Calu3 (cell line): ENCODE results near the gene NPL. TPM values are rescaled to one million over a fixed set of nuclear protein-coding genes. Genes with fewer than 3 reads are reported as not detected.

Source experiments
- BruUV-seq: library from RNA; stranded (reverse); fragments of 400-500 nt; replicated peaks from 2 replicates; lab custom pipeline; 2021; lab: Mats Ljungman, UMichigan
- CTCF ChIA-PET: fragments of 300-600 bp; sonication (Branson Sonifier 250); formaldehyde crosslinking; loops from one replicate; lab custom pipeline; 2022; ENCODE audit warnings: antibody characterized with exemption; lab: Charles Lee
- DNase-seq: peaks from one replicate; pipeline ENCODE4 v3.0.0; 2022
- H3K27ac Mint-ChIP-seq: one replicate; pipeline ENCODE4 v1.8.0; 2022; ENCODE audit warnings: mixed read lengths; ENCODE audit not compliant: unreplicated experiment
- H3K27me3 Mint-ChIP-seq: one replicate; pipeline ENCODE4 v1.8.0; 2022; ENCODE audit warnings: mixed read lengths; ENCODE audit not compliant: unreplicated experiment
- H3K36me3 Mint-ChIP-seq: one replicate; pipeline ENCODE4 v1.8.0; 2022; ENCODE audit warnings: mild to moderate bottlenecking, moderate library complexity, mixed read lengths; ENCODE audit not compliant: insufficient read depth, unreplicated experiment
- H3K4me1 Mint-ChIP-seq: one replicate; pipeline ENCODE4 v1.8.0; 2022; ENCODE audit warnings: mild to moderate bottlenecking, low read depth, mixed read lengths; ENCODE audit not compliant: unreplicated experiment
- H3K4me3 Mint-ChIP-seq: one replicate; pipeline ENCODE4 v1.8.0; 2022; ENCODE audit warnings: mild to moderate bottlenecking, low read depth, moderate library complexity, mixed read lengths; ENCODE audit not compliant: unreplicated experiment
- H3K9me3 Mint-ChIP-seq: one replicate; pipeline ENCODE4 v1.8.0; 2022; ENCODE audit warnings: low read depth, mixed read lengths; ENCODE audit not compliant: unreplicated experiment
- intact Hi-C: fragments of 100-400 bp; cut with micrococcal nuclease; formaldehyde crosslinking; loops from one replicate; pipeline ENCODE4 v1.10.0; 2022; ENCODE audit not compliant: unreplicated experiment
- total RNA-seq: library from RNA; stranded (reverse); gene quantifications from 2 replicates; pipeline ENCODE4 v1.2.3, GENCODE V29; 2022
- TF ChIP-seq, protein P1 (sequence below): fragments of 200-600 bp; IDR thresholded peaks from one replicate; pipeline ENCODE4 v1.8.0; 2022; ENCODE audit warnings: antibody characterized with exemption; ENCODE audit not compliant: unreplicated experiment

Gene NPL
- total RNA-seq, 1 experiment from 2014 or later, result 5.0 TPM

DNA sequence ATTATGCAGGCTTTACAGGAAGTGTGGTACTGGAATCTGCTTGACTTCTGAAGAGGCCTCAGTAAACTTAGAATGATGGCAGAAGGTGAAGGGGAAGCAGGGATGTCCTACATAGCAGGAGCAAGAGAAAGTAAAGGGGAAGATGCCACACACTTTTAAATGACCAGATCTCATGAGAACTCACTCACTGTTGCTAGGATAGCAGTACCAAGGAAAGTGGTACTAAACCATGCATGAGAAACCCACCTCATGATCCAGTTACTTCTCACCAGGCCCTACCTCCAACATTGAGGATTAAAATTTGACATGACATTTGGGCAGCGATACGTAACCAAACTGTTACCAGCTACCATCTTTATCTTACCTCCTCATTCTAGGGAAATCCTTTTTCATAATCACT, 59.2 kb downstream of the NPL start:
- CTCF ChIA-PET, result no interaction called here
- Mint-ChIP-seq H3K27ac (no peak overlapping the region), H3K27me3 (no peaks in the 10 kb centered on the region), H3K36me3 (peaks cover 100% of the 10 kb centered on the region), H3K4me1 (peaks cover 23% of the 10 kb centered on the region), H3K9me3 (no peaks in the 10 kb centered on the region), H3K4me3 (no peak overlapping the region)
- TSS peak; percentile 0 for BruUV-seq
- intact Hi-C loops, result loop anchor here (10.0 kb wide), 1 partner anchor 196 kb away; no protein-coding TSS in a partner anchor
- no peak for DNase-seq
- TF ChIP-seq, protein P1, sequence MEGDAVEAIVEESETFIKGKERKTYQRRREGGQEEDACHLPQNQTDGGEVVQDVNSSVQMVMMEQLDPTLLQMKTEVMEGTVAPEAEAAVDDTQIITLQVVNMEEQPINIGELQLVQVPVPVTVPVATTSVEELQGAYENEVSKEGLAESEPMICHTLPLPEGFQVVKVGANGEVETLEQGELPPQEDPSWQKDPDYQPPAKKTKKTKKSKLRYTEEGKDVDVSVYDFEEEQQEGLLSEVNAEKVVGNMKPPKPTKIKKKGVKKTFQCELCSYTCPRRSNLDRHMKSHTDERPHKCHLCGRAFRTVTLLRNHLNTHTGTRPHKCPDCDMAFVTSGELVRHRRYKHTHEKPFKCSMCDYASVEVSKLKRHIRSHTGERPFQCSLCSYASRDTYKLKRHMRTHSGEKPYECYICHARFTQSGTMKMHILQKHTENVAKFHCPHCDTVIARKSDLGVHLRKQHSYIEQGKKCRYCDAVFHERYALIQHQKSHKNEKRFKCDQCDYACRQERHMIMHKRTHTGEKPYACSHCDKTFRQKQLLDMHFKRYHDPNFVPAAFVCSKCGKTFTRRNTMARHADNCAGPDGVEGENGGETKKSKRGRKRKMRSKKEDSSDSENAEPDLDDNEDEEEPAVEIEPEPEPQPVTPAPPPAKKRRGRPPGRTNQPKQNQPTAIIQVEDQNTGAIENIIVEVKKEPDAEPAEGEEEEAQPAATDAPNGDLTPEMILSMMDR, result no peak

GRCh38 chr1:182850319-182850718, 60.7 kb downstream of the NPL start:
- peaks cover 23% of the 10 kb centered on the region for H3K4me1 Mint-ChIP-seq
- no peak overlapping the region for H3K27ac Mint-ChIP-seq
- H3K27me3 Mint-ChIP-seq, result no peaks in the 10 kb centered on the region
- CTCF ChIA-PET, result interaction anchor here (0.5 kb wide), 1 partner anchor 740 kb away, joined by 3 read pairs; the partner anchor contains the start of gene NCF2
- no peaks in the 10 kb centered on the region for H3K9me3 Mint-ChIP-seq
- TF ChIP-seq, protein P1, result no peak
- BruUV-seq, result no TSS peak
- no peak overlapping the region for H3K4me3 Mint-ChIP-seq
- intact Hi-C loops, result no loop called here
- peaks cover 99% of the 10 kb centered on the region for H3K36me3 Mint-ChIP-seq
- no peak for DNase-seq

- intact Hi-C loops, result no loop called here
- BruUV-seq, result no TSS peak
- Mint-ChIP-seq H3K4me3 (no peak overlapping the region), H3K27me3 (no peaks in the 10 kb centered on the region), H3K36me3 (peaks cover 99% of the 10 kb centered on the region), H3K4me1 (peaks cover 16% of the 10 kb centered on the region), H3K27ac (no peak overlapping the region), H3K9me3 (no peaks in the 10 kb centered on the region)
- TF ChIP-seq, protein P1, result no peak
- no peak for DNase-seq
- CTCF ChIA-PET, result no interaction called here
Observed at GRCh38 chr1:182851825-182852224, 62.3 kb downstream of the NPL start.

- CTCF ChIA-PET, result no interaction called here
- no TSS peak for BruUV-seq
- DNase-seq, result no peak
- Mint-ChIP-seq H3K27ac (no peak overlapping the region), H3K27me3 (no peaks in the 10 kb centered on the region), H3K4me3 (no peak overlapping the region), H3K36me3 (peaks cover 98% of the 10 kb centered on the region), H3K4me1 (no peaks in the 10 kb centered on the region), H3K9me3 (no peaks in the 10 kb centered on the region)
- TF ChIP-seq, protein P1, result no peak
- intact Hi-C loops, result loop anchor here (2.0 kb wide), 2 partner anchors 13 to 15 kb away; no protein-coding TSS in a partner anchor
Observed at GRCh38 chr1:182855911-182856310, 66.3 kb downstream of the NPL start.
